Epithelial cell of proximal tubule (primary cell): Measurements from ENCODE around the gene MRPL39. TPM values are rescaled to one million over a fixed set of nuclear protein-coding genes. Genes with fewer than 3 reads are reported as not detected.

Experiments
- DNase-seq: peaks from one replicate; pipeline ENCODE4 v3.0.0-alpha.2; 2011; ENCODE audit warnings: low read depth
- H3K4me3 ChIP-seq: 2 replicates; pipeline ENCODE4 v1.5.1; 2011; ENCODE audit warnings: low read depth, mild to moderate bottlenecking, low read length
- CTCF ChIP-seq: conservative IDR thresholded peaks from 2 replicates; pipeline ENCODE4 v1.5.1; 2012; ENCODE audit warnings: low read depth, mild to moderate bottlenecking, low read length
- total RNA-seq: library from RNA; depleted of rRNA; stranded (reverse); fragments of >200 nt; gene quantifications from 2 replicates; pipeline ENCODE4 v1.2.3, GENCODE V29; 2015

Gene MRPL39
- total RNA-seq, 1 donor from 2014 or later: 65.4 TPM

- no peak for TF ChIP-seq CTCF
- no peak overlapping the region for H3K4me3 ChIP-seq
- no peak for DNase-seq
These were observed 23.7 kb downstream of the MRPL39 start for GRCh38 chr21:25583370-25584130.

GRCh38 chr21:25582888-25583287 lies 24.4 kb downstream of the MRPL39 start:
- TF ChIP-seq CTCF: no peak
- no peak overlapping the region for H3K4me3 ChIP-seq
- no peak for DNase-seq

- TF ChIP-seq CTCF: no peak
- DNase-seq: no peak
- H3K4me3 ChIP-seq: no peak overlapping the region
These were observed 25.0 kb downstream of the MRPL39 start for GRCh38 chr21:25582164-25582790.

GRCh38 chr21:25581582-25581981 lies 25.7 kb downstream of the MRPL39 start:
- no peak for TF ChIP-seq CTCF
- no peak for DNase-seq
- H3K4me3 ChIP-seq: no peak overlapping the region

- no peak for TF ChIP-seq CTCF
- H3K4me3 ChIP-seq: no peak overlapping the region
- no peak for DNase-seq
These were observed 26.4 kb downstream of the MRPL39 start for GRCh38 chr21:25580912-25581260.

GRCh38 chr21:25579226-25580013 lies 27.9 kb downstream of the MRPL39 start:
- DNase-seq: no peak
- no peak for TF ChIP-seq CTCF
- no peak overlapping the region for H3K4me3 ChIP-seq
